HEK293 (cell line): ENCODE data around the gene MARK2.

Experiments
- CTCF ChIP-seq: fragments of 450-650 bp; formaldehyde crosslinking; IDR thresholded peaks from 2 replicates; pipeline ENCODE4 v1.5.1; 2016; ENCODE audit warnings: missing biosample characterization, missing genetic modification characterization
- ZNF302 ChIP-seq: fragments of 450-650 bp; formaldehyde crosslinking; IDR thresholded peaks from 2 replicates; pipeline ENCODE4 v1.5.1; 2016; ENCODE audit warnings: missing biosample characterization, missing genetic modification characterization, low read depth
- ZNF830 ChIP-seq: fragments of 450-650 bp; IDR thresholded peaks from 2 replicates; pipeline ENCODE4 v1.5.0; 2018; ENCODE audit warnings: missing biosample characterization, missing genetic modification characterization, low read depth, mild to moderate bottlenecking, moderate library complexity

- TF ChIP-seq ZNF302 (tag by site-specific recombination) (no peak), ZNF830 (tag by site-specific recombination) (no peak), CTCF (tag by site-specific recombination) (no peak)
These were observed 119.1 kb downstream of the MARK2 start for GRCh38 chr11:63958008-63958407.
